GM12873 (cell line): Measurements from ENCODE around the gene RASGRP3.

ENCODE experiments used
- TF ChIP-seq, protein P1 (sequence below): IDR thresholded peaks from 2 replicates; pipeline ENCODE4 v1.5.1; 2012; ENCODE audit warnings: low read depth, mild to moderate bottlenecking, moderate library complexity, low read length, control low read depth; ENCODE audit not compliant: insufficient read depth; ENCODE audit errors: missing control alignments

The RASGRP3 gene

DNA sequence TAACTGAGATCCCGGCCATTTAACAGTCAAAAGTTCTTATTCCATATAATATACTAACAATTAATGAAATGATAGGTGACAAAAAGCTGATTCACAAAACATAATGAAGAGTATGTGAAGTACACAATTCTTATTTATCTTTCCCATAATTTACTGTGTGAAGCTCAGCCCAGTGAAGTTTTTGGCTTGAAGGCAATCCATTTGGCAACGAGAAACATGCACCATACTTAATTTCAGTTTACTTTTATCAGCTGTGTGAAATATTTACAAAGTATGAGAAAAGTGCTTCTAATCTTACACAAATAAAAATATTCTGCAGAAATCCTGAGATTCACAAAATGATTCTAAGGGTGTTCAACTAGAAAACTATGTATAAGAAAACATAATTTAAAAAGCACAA is 110.3 kb downstream of the RASGRP3 start:
- TF ChIP-seq, protein P1, sequence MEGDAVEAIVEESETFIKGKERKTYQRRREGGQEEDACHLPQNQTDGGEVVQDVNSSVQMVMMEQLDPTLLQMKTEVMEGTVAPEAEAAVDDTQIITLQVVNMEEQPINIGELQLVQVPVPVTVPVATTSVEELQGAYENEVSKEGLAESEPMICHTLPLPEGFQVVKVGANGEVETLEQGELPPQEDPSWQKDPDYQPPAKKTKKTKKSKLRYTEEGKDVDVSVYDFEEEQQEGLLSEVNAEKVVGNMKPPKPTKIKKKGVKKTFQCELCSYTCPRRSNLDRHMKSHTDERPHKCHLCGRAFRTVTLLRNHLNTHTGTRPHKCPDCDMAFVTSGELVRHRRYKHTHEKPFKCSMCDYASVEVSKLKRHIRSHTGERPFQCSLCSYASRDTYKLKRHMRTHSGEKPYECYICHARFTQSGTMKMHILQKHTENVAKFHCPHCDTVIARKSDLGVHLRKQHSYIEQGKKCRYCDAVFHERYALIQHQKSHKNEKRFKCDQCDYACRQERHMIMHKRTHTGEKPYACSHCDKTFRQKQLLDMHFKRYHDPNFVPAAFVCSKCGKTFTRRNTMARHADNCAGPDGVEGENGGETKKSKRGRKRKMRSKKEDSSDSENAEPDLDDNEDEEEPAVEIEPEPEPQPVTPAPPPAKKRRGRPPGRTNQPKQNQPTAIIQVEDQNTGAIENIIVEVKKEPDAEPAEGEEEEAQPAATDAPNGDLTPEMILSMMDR: no peak

DNA sequence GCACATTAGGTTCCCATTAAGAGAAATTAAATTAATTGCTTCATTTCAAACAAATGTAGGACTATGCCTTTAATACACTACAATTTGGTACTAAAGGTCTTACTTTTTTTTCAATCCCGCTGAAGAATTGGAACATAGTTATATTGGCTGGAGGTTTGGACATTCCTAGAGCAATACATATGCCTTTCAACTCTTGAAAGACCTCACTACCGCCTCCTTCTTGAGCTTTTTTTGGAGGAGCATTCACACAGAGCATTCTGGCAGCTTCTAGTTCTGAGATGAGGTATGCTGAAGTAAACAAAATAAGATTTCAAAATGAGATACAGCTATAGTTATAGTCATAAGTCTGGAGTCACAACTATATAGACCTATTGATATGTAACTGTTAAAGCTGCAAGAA is 111.8 kb downstream of the RASGRP3 start:
- TF ChIP-seq, protein P1: no peak

DNA sequence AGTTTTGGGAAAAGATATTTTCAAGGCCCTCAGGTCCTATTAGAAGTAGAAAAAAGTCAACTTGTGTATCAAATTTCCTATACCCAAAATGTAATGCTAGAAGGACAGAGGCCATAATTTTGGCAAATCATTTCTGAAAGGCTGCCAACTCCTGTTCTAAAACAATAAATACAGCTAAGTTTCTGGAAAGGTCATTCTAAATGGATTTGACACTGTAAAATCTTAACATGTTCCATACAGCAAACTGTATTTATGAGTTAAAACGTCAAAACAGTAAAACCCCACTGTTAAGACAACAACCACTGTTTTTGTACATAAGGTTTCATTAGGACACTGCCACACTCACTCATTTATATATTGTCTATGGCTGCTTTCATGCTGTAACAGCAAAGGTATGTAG is 113.0 kb downstream of the RASGRP3 start:
- TF ChIP-seq, protein P1: no peak

DNA sequence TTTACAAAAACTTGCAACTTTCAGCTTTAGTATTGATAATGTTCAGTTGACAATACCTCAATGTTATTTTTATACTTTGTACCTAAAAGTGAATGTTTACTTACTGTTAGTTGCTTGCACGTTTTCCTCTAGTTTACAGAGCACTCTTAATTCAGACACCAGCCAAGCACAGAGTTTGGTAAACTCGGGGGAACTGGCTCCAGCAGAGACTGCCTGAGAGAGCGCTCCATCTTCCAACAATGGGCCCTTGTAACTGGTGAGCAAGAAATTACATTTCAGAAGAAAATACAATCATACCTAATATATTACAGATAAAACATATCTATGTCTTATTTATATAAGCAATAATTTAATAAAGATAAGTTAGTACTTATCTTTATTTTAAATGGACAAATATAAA is 118.9 kb downstream of the RASGRP3 start:
- TF ChIP-seq, protein P1: no peak

DNA sequence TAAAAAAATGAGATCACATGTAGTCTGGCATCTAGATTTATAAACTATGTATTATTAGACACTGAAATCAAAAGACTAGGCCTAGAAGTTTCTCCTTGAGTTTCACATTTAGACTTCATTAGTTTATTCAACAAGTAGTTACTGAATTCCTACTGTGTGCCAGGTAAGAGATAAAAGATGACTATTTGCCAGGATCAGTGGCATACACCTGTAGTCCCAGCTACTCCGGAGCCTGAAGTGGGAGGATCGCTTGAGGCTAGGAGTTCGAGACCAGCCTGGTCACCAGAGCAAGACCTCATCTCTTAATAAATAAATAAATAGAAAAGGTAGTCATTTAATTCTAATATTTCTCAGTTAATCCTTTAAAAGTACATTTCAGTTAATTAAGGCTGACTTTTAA is 120.6 kb downstream of the RASGRP3 start:
- TF ChIP-seq, protein P1: no peak

DNA sequence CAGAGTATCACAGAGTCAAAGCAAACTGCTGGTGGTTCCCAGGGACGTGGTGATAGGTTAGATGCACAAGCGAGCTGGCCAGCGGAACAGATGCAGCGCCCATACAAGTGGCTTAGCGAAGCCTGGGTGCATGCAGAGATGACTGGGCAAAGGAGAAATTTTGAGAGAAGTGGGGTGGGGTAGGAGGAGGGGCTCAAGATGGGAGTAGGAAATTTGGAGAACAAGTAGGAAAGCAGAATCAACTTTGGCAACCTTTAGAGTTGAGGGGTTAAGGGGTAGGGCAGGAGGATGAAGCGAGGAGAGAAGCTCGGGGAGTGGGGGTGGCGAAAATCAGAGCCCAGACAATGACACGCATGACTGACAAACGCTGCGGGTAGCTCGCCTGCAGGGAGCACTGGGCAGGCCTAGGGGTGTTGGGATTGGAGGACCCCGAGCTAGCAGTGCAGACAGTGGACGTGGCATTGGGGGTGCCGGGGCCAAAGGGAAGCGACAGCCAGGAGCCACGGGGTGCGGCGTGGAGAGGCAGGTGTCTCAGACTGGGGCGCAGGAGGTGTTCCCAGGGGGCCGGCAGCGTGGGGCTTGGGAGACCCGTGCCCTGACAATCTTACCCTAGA is 122.2 kb downstream of the RASGRP3 start:
- TF ChIP-seq, protein P1: no peak

DNA sequence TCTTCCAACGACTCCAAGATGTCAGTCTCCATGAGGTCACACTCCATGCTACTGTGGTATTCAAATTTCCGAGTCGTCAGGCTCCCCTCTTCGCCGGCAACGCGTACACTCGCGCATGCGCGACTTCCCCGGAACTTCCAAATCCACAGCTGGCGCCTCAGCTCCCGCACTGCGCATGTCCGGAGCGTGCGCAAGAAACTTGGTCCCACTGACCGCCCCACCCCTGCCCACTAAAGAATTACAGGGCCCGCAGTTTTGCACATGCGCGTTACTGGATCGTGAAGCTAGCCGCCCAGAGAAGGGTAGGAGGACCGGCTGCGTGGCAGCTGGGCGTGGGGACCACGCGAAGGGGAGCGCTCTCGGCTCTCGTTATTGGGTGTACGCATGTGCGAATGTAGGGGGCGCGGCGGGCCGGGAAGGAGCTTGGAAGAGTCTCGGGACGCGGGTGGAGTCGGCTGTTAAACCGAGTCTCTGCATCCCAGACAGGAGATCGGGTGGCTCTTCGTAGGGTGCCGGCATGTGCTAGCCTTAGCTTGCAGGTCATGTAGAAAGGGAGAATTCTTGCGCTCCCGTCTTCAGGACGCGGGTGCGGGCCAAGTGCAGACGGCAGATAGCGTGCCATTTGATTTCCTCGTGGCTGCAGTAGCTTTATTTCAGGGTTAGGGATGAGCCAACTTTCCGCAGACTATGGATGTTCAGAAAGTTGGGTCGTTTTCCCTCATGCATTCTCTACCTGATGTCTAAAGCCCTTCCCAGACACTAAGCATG is 122.9 kb downstream of the RASGRP3 start, which contains the start of gene FAM98A:
FAM98A (minus strand) TSS at position 125 of the 768 bp plus-strand sequence; CDS start at position 47, 78 bp downstream.
- TF ChIP-seq, protein P1: peak; percentile 22
